Progenitor cell of endocrine pancreas (in vitro differentiated cells): ENCODE results near the gene DOCK9. TPM values are rescaled to one million over a fixed set of nuclear protein-coding genes. Genes with fewer than 3 reads are reported as not detected.

Experiments
- DNase-seq: peaks from one replicate; pipeline ENCODE4 v3.0.0; 2021; ENCODE audit warnings: low spot score; ENCODE audit not compliant: unreplicated experiment
- H3K27ac Mint-ChIP-seq: 2 replicates; pipeline ENCODE4 v1.8.0; 2021; ENCODE audit warnings: mild to moderate bottlenecking, moderate library complexity, mixed read lengths
- H3K27me3 Mint-ChIP-seq: 2 replicates; pipeline ENCODE4 v1.8.0; 2021; ENCODE audit warnings: mixed read lengths
- H3K36me3 Mint-ChIP-seq: 2 replicates; pipeline ENCODE4 v1.8.0; 2022; ENCODE audit warnings: mixed read lengths; ENCODE audit not compliant: insufficient read depth
- H3K4me1 Mint-ChIP-seq: 2 replicates; pipeline ENCODE4 v1.8.0; 2021; ENCODE audit warnings: low read depth, mixed read lengths
- H3K4me3 Mint-ChIP-seq: 2 replicates; pipeline ENCODE4 v1.8.0; 2021; ENCODE audit warnings: low read depth, mild to moderate bottlenecking, moderate library complexity, mixed read lengths
- H3K9me3 Mint-ChIP-seq: 2 replicates; pipeline ENCODE4 v1.8.0; 2021; ENCODE audit warnings: low read depth, mixed read lengths
- CTCF ChIP-seq: fragments of 200-600 bp; sonication (generic); IDR thresholded peaks from one replicate; pipeline ENCODE4 v1.5.0; 2021; ENCODE audit warnings: antibody characterized with exemption, mild to moderate bottlenecking; ENCODE audit not compliant: unreplicated experiment
- total RNA-seq: library from RNA; stranded (reverse); gene quantifications from 2 replicates; pipeline ENCODE4 v1.2.1, GENCODE V29; 2021

The DOCK9 gene
- total RNA-seq, 1 donor from 2014 or later, result 35.7 TPM

GRCh38 chr13:98918771-98919170 lies 59.1 kb downstream of the DOCK9 start:
- DNase-seq, result no peak
- Mint-ChIP-seq H3K36me3 (peaks cover 5% of the 10 kb centered on the region), H3K4me3 (no peak overlapping the region), H3K27ac (no peak overlapping the region), H3K4me1 (peaks cover 7% of the 10 kb centered on the region), H3K27me3 (no peaks in the 10 kb centered on the region), H3K9me3 (peaks cover 4% of the 10 kb centered on the region)
- no peak for TF ChIP-seq CTCF

DNA sequence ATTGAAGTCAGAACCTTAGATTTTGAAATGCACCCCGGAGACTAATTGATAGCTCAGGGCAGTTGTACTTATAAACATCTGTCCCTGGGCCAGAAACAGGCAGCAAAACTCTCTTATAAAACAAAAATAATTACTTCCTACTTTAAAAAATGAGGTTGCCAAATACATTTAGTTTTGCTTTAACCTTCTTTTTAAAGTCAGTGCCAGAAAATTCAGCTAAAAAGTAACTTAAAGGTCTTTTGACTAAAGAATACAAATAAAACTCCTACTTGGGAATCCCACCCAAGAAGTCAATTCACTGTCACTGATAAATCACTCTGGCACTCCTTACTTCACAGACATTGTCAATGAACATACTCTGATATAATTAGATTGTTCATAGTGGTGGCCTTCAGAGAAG lies 60.7 kb downstream of the DOCK9 start:
- Mint-ChIP-seq H3K4me3 (no peak overlapping the region), H3K9me3 (peaks cover 4% of the 10 kb centered on the region)

DNA sequence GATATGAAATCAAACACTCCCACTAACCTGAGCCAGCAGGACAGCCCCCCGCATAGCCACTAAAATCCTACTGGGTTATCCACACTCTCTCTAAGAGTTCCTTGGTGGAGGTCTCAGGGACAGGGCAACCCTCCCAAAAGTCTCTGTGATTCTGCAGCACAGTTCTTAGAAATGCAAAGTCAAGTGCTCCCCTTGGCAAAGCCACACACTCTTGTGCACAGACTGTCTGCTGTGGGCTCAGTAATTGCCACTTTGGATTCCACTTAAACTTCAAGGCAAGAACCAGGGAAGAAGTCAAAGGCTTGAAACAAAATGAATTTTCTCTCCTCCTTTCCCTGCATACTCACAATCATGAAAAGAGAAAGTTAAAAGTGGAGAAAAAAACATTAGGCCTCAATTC lies 61.5 kb downstream of the DOCK9 start:
- no peaks in the 10 kb centered on the region for H3K27me3 Mint-ChIP-seq
- peaks cover 7% of the 10 kb centered on the region for H3K4me1 Mint-ChIP-seq
- no peak overlapping the region for H3K27ac Mint-ChIP-seq
- TF ChIP-seq CTCF, result no peak
- H3K9me3 Mint-ChIP-seq, result peaks cover 4% of the 10 kb centered on the region
- no peak for DNase-seq
- no peak overlapping the region for H3K4me3 Mint-ChIP-seq
- peaks cover 3% of the 10 kb centered on the region for H3K36me3 Mint-ChIP-seq

More for the DNA sequence above, 60.7 kb downstream of the DOCK9 start:
- Mint-ChIP-seq H3K27me3 (no peaks in the 10 kb centered on the region), H3K36me3 (peaks cover 5% of the 10 kb centered on the region), H3K4me1 (peaks cover 7% of the 10 kb centered on the region), H3K27ac (no peak overlapping the region)
- DNase-seq, result no peak
- TF ChIP-seq CTCF, result no peak

DNA sequence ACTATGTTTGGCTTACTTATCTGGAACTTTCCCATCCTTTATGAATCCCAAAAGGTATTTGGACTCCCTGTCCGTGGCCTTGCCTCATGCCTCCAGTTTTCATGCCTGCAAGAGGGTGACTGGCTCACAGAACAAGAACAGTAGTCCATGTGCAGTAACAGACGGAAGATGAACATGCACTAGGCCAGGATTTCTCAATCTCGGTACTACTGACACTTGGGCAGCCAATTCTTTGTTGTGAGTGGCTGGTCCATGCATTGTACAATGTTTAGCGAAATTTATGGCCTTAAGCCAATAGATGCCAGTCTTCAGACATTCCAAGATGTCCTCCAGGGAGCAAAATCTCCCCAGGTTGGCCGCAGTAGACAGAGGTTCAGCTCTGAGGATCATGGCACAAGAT lies 61.9 kb downstream of the DOCK9 start:
- H3K4me1 Mint-ChIP-seq, result peaks cover 7% of the 10 kb centered on the region
- H3K27ac Mint-ChIP-seq, result no peak overlapping the region
- DNase-seq, result no peak
- H3K27me3 Mint-ChIP-seq, result no peaks in the 10 kb centered on the region
- peaks cover 2% of the 10 kb centered on the region for H3K36me3 Mint-ChIP-seq
- TF ChIP-seq CTCF, result no peak
- H3K9me3 Mint-ChIP-seq, result peaks cover 4% of the 10 kb centered on the region
- H3K4me3 Mint-ChIP-seq, result no peak overlapping the region

GRCh38 chr13:98915563-98915962 lies 62.3 kb downstream of the DOCK9 start:
- Mint-ChIP-seq H3K36me3 (peaks cover 2% of the 10 kb centered on the region), H3K4me1 (peaks cover 12% of the 10 kb centered on the region), H3K27ac (no peak overlapping the region), H3K4me3 (no peak overlapping the region), H3K27me3 (no peaks in the 10 kb centered on the region), H3K9me3 (peaks cover 4% of the 10 kb centered on the region)
- TF ChIP-seq CTCF, result no peak
- DNase-seq, result no peak

DNA sequence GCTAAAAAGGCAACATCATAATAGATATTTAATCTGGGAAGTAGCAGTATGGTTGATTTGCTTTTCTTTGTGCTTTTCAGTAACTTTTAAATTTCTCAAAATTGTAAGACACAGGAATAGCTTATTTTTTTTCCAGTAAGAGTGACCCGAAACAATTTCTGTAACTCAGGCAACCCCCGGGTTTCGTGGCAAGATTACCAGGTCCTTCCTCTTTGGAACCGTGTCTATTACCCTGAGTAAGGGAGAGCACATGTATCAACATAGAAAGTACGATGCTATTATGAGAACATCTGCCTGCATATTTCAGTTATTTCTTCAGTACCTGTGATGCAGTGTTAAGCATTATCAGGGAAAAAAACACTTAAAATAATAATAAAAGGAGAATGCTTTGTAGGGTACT lies 64.1 kb downstream of the DOCK9 start:
- no peak for DNase-seq
- Mint-ChIP-seq H3K9me3 (peaks cover 3% of the 10 kb centered on the region), H3K36me3 (peaks cover 2% of the 10 kb centered on the region), H3K4me1 (peaks cover 8% of the 10 kb centered on the region), H3K27ac (no peak overlapping the region), H3K27me3 (no peaks in the 10 kb centered on the region), H3K4me3 (no peak overlapping the region)
- TF ChIP-seq CTCF, result no peak
